CD14-positive monocyte (primary cell): Measurements from ENCODE around the gene SCAPER. TPM values are rescaled to one million over a fixed set of nuclear protein-coding genes. Genes with fewer than 3 reads are reported as not detected.

Experiments used
- DNase-seq, 3 donors: peaks; one replicate each; pipeline ENCODE4 v3.0.0-alpha.2; 2011 to 2022
- H2AFZ ChIP-seq: 2 replicates; pipeline ENCODE4 v1.6.0; 2012; ENCODE audit warnings: mild to moderate bottlenecking, low read depth, low read length, inconsistent platforms; ENCODE audit not compliant: insufficient read depth, poor library complexity, severe bottlenecking
- H3K27ac ChIP-seq, 2 donors: 1 replicate in 1 of 2; 2 replicates in 1 of 2; pipeline ENCODE4 v1.5.1; 2012 to 2013; ENCODE audit warnings: low read length in 2 of 2, control low read depth in 1 of 2, inconsistent platforms in 1 of 2, low read depth in 1 of 2, mild to moderate bottlenecking in 1 of 2
- H3K27me3 ChIP-seq, 2 donors: one replicate each; pipeline versions ENCODE4 v1.6.0 to v1.6.1; 2011 to 2013; ENCODE audit warnings: low read length in 2 of 2; ENCODE audit not compliant: control insufficient read depth in 2 of 2, insufficient read depth in 2 of 2
- H3K36me3 ChIP-seq, 2 donors: replicated peaks in 1 of 2; 1 replicate in 1 of 2; 2 replicates in 1 of 2; pipeline versions ENCODE4 v1.5.1 to v1.6.1; 2012 to 2013; ENCODE audit warnings: low read length in 2 of 2, control low read depth in 1 of 2, inconsistent platforms in 1 of 2, mild to moderate bottlenecking in 1 of 2; ENCODE audit not compliant: insufficient read depth in 2 of 2, control insufficient read depth in 1 of 2
- H3K4me1 ChIP-seq, 2 donors: 1 replicate in 1 of 2; 2 replicates in 1 of 2; pipeline versions ENCODE4 v1.5.1 to v1.6.1; 2012 to 2013; ENCODE audit warnings: low read length in 2 of 2, control low read depth in 1 of 2, inconsistent platforms in 1 of 2, mild to moderate bottlenecking in 1 of 2, moderate library complexity in 1 of 2; ENCODE audit not compliant: insufficient read depth in 2 of 2, control insufficient read depth in 1 of 2
- H3K4me2 ChIP-seq: replicated peaks from 2 replicates; pipeline ENCODE3; 2012; ENCODE audit warnings: low read length, moderate library complexity, mild to moderate bottlenecking; ENCODE audit not compliant: poor library complexity, severe bottlenecking; ENCODE audit errors: extremely low read depth
- H3K4me3 ChIP-seq, 3 experiments: fragments of 200-600 bp in 1 of 3; sonication (generic) in 1 of 3; replicated peaks in 1 of 3; 1 replicate in 2 of 3; 2 replicates in 1 of 3; pipeline ENCODE4 v1.5.1; 2011 to 2013; ENCODE audit warnings: low read length in 3 of 3, mild to moderate bottlenecking in 3 of 3, control low read depth in 2 of 3, low read depth in 2 of 3, inconsistent platforms in 1 of 3, moderate library complexity in 1 of 3
- H3K79me2 ChIP-seq: 2 replicates; pipeline ENCODE4 v1.6.0; 2012; ENCODE audit warnings: mild to moderate bottlenecking, control low read depth, inconsistent platforms, low read length, moderate library complexity; ENCODE audit not compliant: insufficient read depth
- H3K9ac ChIP-seq: 2 replicates; pipeline ENCODE4 v1.6.0; 2017; ENCODE audit warnings: low read length, mild to moderate bottlenecking; ENCODE audit not compliant: insufficient read depth, poor library complexity, severe bottlenecking
- H3K9me3 ChIP-seq, 2 donors: replicated peaks in 1 of 2; 1 replicate in 1 of 2; 2 replicates in 1 of 2; pipeline versions ENCODE4 v1.5.1 to v1.6.1; 2012 to 2013; ENCODE audit warnings: low read length in 2 of 2, control low read depth in 1 of 2; ENCODE audit not compliant: control insufficient read depth in 1 of 2, insufficient read depth in 1 of 2
- H4K20me1 ChIP-seq: 2 replicates; pipeline ENCODE4 v1.6.0; 2012; ENCODE audit warnings: mild to moderate bottlenecking, low read length, control low read depth, moderate library complexity; ENCODE audit not compliant: insufficient read depth
- H3K27ac Mint-ChIP-seq, 7 donors: one replicate each; pipeline ENCODE4 v1.8.0; 2020; ENCODE audit warnings: mild to moderate bottlenecking in 7 of 7, mixed read lengths in 7 of 7, moderate library complexity in 6 of 7, inconsistent platforms in 2 of 7
- H3K27me3 Mint-ChIP-seq, 3 donors: one replicate each; pipeline ENCODE4 v1.8.0; 2021 to 2022; ENCODE audit warnings: low read depth in 3 of 3, mild to moderate bottlenecking in 3 of 3, mixed read lengths in 3 of 3, moderate library complexity in 3 of 3, inconsistent platforms in 1 of 3
- H3K36me3 Mint-ChIP-seq, 2 donors: one replicate each; pipeline ENCODE4 v1.8.0; 2020; ENCODE audit warnings: mixed read lengths in 2 of 2, inconsistent platforms in 1 of 2, mild to moderate bottlenecking in 1 of 2
- H3K4me1 Mint-ChIP-seq: one replicate; pipeline ENCODE4 v1.8.0; 2020; ENCODE audit warnings: mild to moderate bottlenecking, mixed read lengths
- H3K4me3 Mint-ChIP-seq, 2 donors: one replicate each; pipeline ENCODE4 v1.8.0; 2020; ENCODE audit warnings: mild to moderate bottlenecking in 2 of 2, mixed read lengths in 2 of 2, moderate library complexity in 1 of 2
- H3K9me3 Mint-ChIP-seq, 7 donors: one replicate each; pipeline ENCODE4 v1.8.0; 2020 to 2022; ENCODE audit warnings: mixed read lengths in 7 of 7, mild to moderate bottlenecking in 6 of 7, moderate library complexity in 6 of 7, inconsistent platforms in 2 of 7
- CTCF ChIP-seq: fragments of 200-600 bp; IDR thresholded peaks from one replicate; pipeline ENCODE4 v1.8.0; 2022; ENCODE audit warnings: antibody characterized with exemption, mild to moderate bottlenecking
- WGBS: methylation state at CpG from one replicate; pipeline ENCODE4 v1.1.5; 2013; ENCODE audit warnings: missing lambda C conversion rate; ENCODE audit not compliant: insufficient coverage; 5-methylcytosine and 5-hydroxymethylcytosine counted together
- intact Hi-C, 2 donors: fragments of 100-400 bp; cut with micrococcal nuclease; formaldehyde crosslinking; loops; one replicate each; pipeline versions ENCODE4 v1.15.0 to v1.15.1; 2023
- polyA plus RNA-seq, 3 donors: library from polyadenylated mRNA; depleted of rRNA in 1 of 3; unstranded in 2 of 3; stranded (reverse) in 1 of 3; fragments of 300-500 nt in 2 of 3; fragments of >200 nt in 1 of 3; fragmentation: Illumina TruSeq in 2 of 3; gene quantifications; 1 replicate in 2 of 3; 2 replicates in 1 of 3; pipeline ENCODE4 v1.2.3, GENCODE V29; 2012 to 2021

SCAPER gene
- polyA plus RNA-seq, 3 donors, result 2.5 to 5.4 (median 4.2) TPM

GRCh38 chr15:76495487-76495886 lies 409.7 kb downstream of the SCAPER start:
- no peak for TF ChIP-seq CTCF
- H3K27me3 ChIP-seq, result no peaks in the 10 kb centered on the region
- H3K27ac Mint-ChIP-seq, result no peak overlapping the region
- peaks cover 0 to 1% (median 0%) of the 10 kb centered on the region in 7 donors for H3K9me3 Mint-ChIP-seq
- H3K4me2 ChIP-seq, result no peak overlapping the region
- H3K79me2 ChIP-seq, result no peaks in the 10 kb centered on the region
- no peaks in the 10 kb centered on the region for H3K9me3 ChIP-seq
- H3K36me3 Mint-ChIP-seq, result peaks cover 0 to 2% of the 10 kb centered on the region in 2 donors
- WGBS, result 100% methylated on average over 3 of the region's 4 CpGs
- H3K4me1 ChIP-seq, result no peaks in the 10 kb centered on the region
- no peaks in the 10 kb centered on the region for H3K4me1 Mint-ChIP-seq
- no peak overlapping the region for H2AFZ ChIP-seq
- H4K20me1 ChIP-seq, result no peaks in the 10 kb centered on the region
- H3K27me3 Mint-ChIP-seq, result peaks cover 0 to 3% (median 0%) of the 10 kb centered on the region in 3 donors
- no peak overlapping the region for H3K9ac ChIP-seq
- H3K4me3 Mint-ChIP-seq, result no peak overlapping the region
- DNase-seq, result no peak
- intact Hi-C loops, result no loop called here
- no peak overlapping the region for H3K27ac ChIP-seq
- H3K36me3 ChIP-seq, result no peaks in the 10 kb centered on the region
- no peak overlapping the region for H3K4me3 ChIP-seq

GRCh38 chr15:76492538-76492937 lies 412.6 kb downstream of the SCAPER start:
- no peak for TF ChIP-seq CTCF
- no peaks in the 10 kb centered on the region for H3K27me3 ChIP-seq
- DNase-seq, result no peak
- peaks cover 0 to 3% of the 10 kb centered on the region in 2 donors for H3K36me3 Mint-ChIP-seq
- no peaks in the 10 kb centered on the region for H3K79me2 ChIP-seq
- no peaks in the 10 kb centered on the region for H3K36me3 ChIP-seq
- H3K4me1 Mint-ChIP-seq, result no peaks in the 10 kb centered on the region
- no CpG with 5 or more reads among the region's 1 CpG for WGBS
- H3K4me3 Mint-ChIP-seq, result no peak overlapping the region
- H3K4me1 ChIP-seq, result no peaks in the 10 kb centered on the region
- H3K9me3 Mint-ChIP-seq, result peaks cover 0 to 1% (median 0%) of the 10 kb centered on the region in 7 donors
- no peak overlapping the region for H3K27ac Mint-ChIP-seq
- intact Hi-C loops, result no loop called here
- peaks cover 0 to 3% (median 0%) of the 10 kb centered on the region in 3 donors for H3K27me3 Mint-ChIP-seq
- H3K27ac ChIP-seq, result no peak overlapping the region
- no peak overlapping the region for H3K4me3 ChIP-seq
- H4K20me1 ChIP-seq, result no peaks in the 10 kb centered on the region
- no peak overlapping the region for H3K9ac ChIP-seq
- H3K9me3 ChIP-seq, result no peaks in the 10 kb centered on the region
- no peak overlapping the region for H2AFZ ChIP-seq
- H3K4me2 ChIP-seq, result no peak overlapping the region
